Measurements from ENCODE around the gene DAGLB.
A peak's percentile ranks its signal among the peaks of the same experiment; 100 is the strongest.

Gene DAGLB

GRCh38 chr7:6360841-6361240 lies 86.9 kb downstream of the DAGLB start:
- DNase-seq: peak; percentile 53 to 72

- peak; percentile 59 to 73 for DNase-seq
Measured at GRCh38 chr7:6359734-6360133, 88.0 kb downstream of the DAGLB start.
